ENCODE results near the gene ISYNA1.

ISYNA1 gene

DNA sequence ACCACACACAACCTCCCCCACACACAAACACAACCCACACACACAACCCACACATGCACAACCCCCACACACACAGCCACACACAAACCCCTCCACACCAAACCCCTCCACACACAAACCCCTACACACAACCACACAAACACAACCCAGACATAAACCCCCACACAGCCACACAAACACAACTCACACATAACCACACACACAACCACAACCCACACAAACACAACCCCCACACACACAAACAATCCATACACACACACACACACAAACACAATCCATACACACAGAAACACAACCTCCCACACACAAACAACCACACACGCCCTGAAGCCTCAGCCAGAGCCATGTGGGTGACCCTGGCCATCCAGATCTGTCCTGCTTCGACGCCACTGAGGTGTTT, 30.0 kb upstream of the ISYNA1 start:
- DNase-seq (ENCODE audit: low read depth in 3 of 3): no peak

DNA sequence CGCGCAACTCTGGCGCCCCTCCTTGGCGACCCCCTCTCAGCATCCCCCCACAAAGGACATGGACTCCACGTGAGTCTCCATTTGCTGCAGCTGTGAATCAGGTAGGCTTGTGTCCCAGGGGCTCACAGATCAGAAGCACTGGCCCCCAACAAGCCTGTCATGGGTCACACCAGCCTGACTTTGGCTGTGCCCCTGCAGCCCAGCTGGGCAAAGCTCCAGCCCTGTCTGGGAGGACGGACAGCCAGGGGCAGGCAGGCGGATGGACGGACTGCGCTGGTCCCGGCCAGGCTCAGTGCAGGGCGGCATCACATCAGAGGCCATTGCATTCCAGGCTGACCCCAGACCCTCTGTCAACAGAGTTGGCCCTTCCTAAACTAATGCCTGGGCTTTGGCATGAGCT, 28.4 kb upstream of the ISYNA1 start:
- no peak for DNase-seq (ENCODE audit: low read depth in 3 of 3)

GRCh38 chr19:18465964-18466339, 28.0 kb upstream of the ISYNA1 start:
- no peak for DNase-seq (ENCODE audit: low read depth in 3 of 3)

- no peak for DNase-seq (ENCODE audit: low read depth in 3 of 3)
Observed at GRCh38 chr19:18465214-18465963, 27.5 kb upstream of the ISYNA1 start.

DNA sequence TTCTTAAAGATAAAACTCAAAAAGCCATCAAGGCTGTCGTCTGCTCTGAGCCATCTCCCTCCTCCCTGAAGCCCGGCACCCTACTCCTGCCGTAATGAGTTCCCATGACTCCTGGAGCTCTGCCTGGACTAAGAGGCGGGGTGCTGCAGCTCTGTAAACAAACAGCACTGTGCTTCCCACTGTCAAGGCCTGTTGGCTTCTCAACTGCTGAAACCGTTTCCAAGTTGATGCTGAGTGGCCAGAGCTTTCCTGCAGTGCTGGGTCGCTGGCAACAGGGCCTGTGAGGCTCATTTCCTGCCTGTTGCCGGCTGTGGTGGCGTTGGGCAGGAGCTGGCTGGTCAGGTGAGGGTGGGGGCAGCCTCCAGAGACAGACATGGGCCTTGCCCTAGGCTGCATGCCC, 26.7 kb upstream of the ISYNA1 start:
- DNase-seq (ENCODE audit: low read depth in 3 of 3): no peak

- DNase-seq (ENCODE audit: low read depth in 3 of 3): no peak
Observed at GRCh38 chr19:18461471-18461870, 23.5 kb upstream of the ISYNA1 start.

DNA sequence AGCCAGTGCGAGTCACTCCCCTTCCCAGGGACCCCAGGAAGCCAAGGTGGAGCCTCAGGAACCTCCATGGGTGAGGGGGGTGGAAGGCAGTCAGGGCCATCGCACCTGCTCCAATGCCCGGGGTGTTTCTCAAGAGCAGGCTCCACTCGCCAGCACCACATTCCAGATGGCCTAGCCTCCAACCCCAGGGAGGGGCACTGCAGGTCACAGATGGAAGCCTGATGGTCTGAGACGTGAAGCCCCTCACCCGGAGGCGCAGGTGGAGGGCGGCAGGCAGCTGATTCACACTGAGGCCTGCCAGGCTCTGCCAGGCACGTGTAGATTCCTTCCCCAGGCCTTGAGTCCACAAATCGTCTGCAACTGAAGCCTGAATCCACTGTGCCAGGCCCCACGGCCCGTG, 23.0 kb upstream of the ISYNA1 start:
- no peak for DNase-seq (ENCODE audit: low read depth in 3 of 3)

GRCh38 chr19:18457483-18458331, 19.8 kb upstream of the ISYNA1 start:
- no peak for DNase-seq (ENCODE audit: low read depth in 3 of 3)

- no peak for DNase-seq (ENCODE audit: low read depth in 3 of 3)
Observed at GRCh38 chr19:18456974-18457373, 19.0 kb upstream of the ISYNA1 start.

DNA sequence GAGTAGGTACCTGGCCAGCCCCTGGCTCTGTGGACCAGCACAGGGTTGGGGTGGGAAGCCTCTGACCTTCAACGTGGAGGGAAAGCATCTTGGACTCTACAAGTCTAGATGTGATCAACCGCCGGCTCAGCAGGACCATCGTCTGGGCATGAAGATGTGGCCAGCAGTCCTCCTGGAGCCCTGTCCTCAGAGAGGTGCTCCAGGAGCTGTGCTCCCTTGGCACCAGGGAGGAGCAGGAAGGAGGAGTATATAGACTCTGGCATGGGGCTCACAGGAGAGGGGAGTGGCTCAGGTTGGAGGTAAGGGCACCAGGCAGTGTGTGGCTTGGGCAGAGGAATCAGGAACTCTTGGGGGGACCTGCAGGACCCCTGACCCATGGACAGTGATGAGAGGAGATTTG, 18.3 kb upstream of the ISYNA1 start:
- no peak for DNase-seq (ENCODE audit: low read depth in 3 of 3)

DNA sequence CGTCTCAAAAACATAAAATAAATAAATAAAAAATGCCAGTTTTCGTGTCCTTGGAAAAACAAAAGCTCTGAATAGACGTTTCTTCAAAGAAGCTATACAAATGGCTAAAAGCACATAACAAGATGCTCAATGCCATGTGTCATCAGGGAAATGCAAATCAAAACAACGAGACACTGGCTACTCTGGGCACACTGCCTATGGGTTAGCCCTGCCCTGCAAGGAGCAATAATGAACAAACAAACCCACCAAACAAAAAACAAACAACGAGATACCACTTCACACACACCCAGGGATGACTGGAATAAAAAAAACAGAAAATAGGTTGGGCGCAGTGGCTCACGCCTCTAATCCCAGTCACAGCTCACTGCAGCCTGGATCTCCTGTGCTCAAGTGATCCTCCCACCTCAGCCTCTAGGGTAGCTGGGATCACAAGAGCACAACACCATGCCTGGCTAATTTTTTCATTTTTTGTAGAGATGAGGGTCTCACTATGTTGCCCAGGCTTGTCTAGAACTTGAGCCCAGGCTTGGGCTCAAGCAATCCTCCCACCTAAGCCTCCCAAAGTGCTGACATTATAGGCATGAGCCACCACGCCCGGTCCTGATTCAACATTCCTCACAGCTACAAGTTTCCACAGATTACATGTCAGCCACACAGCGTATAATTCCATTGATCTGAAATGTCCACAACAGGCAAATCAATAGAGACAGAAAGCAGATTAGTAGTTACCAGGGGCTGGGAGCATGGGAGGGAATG, 15.5 kb upstream of the ISYNA1 start:
- DNase-seq (ENCODE audit: low read depth in 3 of 3): no peak

DNA sequence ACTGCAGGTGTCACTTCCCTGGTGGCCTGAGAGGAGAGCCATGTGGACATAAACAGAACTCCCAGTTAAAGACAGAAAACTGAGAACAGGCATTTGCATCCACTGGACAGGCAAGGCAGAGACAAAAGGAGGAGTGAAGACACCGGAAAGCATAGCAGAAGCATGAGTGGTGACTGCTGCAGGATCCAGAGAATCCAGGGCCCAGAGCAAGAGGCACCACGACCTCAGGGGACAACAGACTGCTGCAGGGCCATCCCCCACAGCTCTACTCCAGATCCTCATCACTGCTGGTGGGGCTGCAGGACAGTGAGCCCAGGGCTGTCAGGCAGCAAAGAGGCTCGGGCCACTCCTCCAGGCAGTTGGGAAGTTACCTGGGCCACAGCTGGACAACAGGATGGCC, 14.5 kb upstream of the ISYNA1 start:
- DNase-seq (ENCODE audit: low read depth in 3 of 3): no peak

DNA sequence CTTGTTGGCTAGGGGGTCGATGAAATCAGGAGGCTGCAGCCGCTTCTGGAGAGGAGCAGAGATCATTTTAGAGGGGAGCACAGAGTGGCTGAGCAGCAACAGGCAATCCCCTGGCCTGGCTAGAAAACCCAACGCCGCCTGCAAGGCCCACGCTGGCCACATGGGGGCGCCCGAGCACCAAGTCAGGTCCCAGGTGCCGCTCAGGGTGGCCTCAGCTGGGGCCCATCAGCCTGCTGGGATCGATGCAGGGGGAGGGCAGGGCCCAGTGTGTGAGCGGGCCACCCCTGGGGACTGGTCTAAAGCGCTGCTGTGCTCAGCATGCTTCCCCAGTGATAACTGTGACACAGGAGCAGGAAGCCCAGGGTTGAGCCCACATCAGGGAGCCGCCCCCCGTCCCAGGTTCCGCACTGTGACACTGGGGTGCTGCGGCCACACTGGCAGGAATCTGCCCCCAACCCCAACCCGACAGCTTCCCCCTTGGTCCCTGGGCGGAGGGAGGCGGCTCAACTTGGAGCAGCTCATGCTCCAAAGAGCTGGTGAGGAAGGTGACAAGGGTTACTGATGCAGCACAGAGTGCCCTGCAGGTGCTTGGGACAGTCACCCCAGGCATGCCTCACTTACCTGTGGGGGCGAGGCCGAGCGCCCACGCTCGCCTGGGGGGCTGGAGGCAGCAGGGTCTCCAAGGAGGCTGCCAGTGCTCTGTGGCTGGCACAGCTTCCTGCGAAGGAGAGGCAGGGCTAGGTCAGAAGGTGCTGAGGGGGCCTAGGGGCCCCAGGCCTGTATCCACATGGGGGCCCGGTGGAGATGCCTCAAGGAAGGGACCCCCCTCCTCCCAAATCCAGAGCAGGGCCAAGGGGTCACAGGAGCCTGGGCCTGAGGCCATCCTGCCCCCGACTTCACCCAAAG, 13.3 kb upstream of the ISYNA1 start:
- DNase-seq (ENCODE audit: low read depth in 3 of 3): peak; percentile 71 to 86 (median 84)

GRCh38 chr19:18450021-18450930, 12.3 kb upstream of the ISYNA1 start:
- no peak for DNase-seq (ENCODE audit: low read depth in 3 of 3)

DNA sequence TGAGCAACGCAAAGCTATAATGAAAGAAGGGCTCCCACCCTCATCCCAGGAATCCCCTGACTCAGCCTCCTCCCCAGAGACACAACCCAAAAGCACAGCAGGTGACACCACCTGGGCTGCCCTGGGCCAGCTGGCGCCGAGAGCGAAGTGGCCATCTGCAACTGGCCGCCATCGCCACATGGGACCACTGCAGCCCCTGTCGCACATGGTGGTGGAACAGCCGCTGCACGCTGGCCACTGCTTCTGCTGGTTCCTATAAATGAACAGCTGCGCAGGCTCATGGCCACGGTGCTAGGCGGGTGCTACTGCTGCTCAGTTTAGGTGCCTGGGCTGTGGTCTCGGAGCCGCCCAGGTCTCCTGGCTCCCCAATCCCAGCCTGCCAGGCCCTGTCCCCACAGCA, 11.6 kb upstream of the ISYNA1 start:
- no peak for DNase-seq (ENCODE audit: low read depth in 3 of 3)

- no peak for DNase-seq (ENCODE audit: low read depth in 3 of 3)
Observed at GRCh38 chr19:18446811-18447359, 9.0 kb upstream of the ISYNA1 start.

GRCh38 chr19:18446145-18446810, 8.3 kb upstream of the ISYNA1 start:
- no peak for DNase-seq (ENCODE audit: low read depth in 3 of 3)

DNA sequence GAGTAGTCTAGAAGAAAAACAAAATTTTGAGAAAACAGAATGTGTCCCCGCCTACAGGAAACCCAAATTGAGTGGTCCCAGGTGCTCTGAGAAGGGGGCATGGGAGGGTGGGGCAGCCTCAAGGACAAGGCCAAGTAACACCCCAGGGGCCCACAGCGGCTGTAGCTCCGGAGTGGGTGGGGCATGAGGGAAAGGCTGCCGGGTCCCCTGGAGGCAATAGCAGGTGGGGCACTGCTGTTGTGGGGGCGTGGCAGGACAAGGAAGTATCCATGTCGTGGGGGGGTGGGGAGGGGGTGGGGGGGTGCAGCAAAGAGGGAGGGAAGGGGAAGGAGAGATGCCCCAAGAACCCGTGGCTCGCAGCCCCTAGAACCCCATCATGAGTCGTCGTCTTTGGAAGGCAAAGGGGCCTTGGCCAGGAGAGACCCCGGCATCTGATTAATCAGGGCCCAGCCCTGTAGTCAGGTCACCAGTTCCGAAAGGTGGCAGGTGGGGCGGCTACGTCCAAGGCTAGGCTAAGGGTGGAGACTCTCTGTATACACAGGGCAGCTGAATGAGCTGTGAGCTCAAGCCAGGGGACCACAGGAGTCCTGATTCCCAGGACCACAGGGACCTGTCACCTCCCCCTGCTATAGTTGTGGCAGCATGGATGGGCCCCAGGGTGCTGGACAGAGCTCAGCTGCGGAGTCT, 7.5 kb upstream of the ISYNA1 start:
- DNase-seq (ENCODE audit: low read depth in 3 of 3): no peak

GRCh38 chr19:18444513-18444912, 6.6 kb upstream of the ISYNA1 start:
- no peak for DNase-seq (ENCODE audit: low read depth in 3 of 3)
